Right atrium auricular region (tissue), 2 donors: ENCODE data around the gene LIMCH1. TPM values are rescaled to one million over a fixed set of nuclear protein-coding genes. Genes with fewer than 3 reads are reported as not detected.

Experiments
- DNase-seq: peaks from one replicate; pipeline ENCODE4 v3.0.0-alpha.2; 2019; ENCODE audit warnings: low spot score
- H3K27ac ChIP-seq, 2 donors: fragments of 200-600 bp; sonication (generic); 1 replicate in 1 of 2; 2 replicates in 1 of 2; pipeline ENCODE4 v1.5.1; 2016 to 2019
- H3K27me3 ChIP-seq, 2 donors: fragments of 200-600 bp; sonication (generic); one replicate each; pipeline versions ENCODE4 v1.5.1 to v1.6.0; 2017 to 2019
- H3K36me3 ChIP-seq: fragments of 200-600 bp; sonication (generic); one replicate; pipeline ENCODE4 v1.5.1; 2016
- H3K4me1 ChIP-seq, 2 donors: fragments of 200-600 bp; sonication (generic); one replicate each; pipeline versions ENCODE4 v1.5.1 to v1.6.0; 2017 to 2019
- H3K4me3 ChIP-seq, 2 donors: fragments of 200-600 bp; sonication (generic); 1 replicate in 1 of 2; 2 replicates in 1 of 2; pipeline ENCODE4 v1.5.1; 2017 to 2019; ENCODE audit warnings: mild to moderate bottlenecking in 1 of 2, moderate library complexity in 1 of 2
- H3K9me3 ChIP-seq, 2 donors: fragments of 200-600 bp; sonication (generic); one replicate each; pipeline ENCODE4 v1.5.1; 2019
- total RNA-seq, 2 donors: library from RNA; depleted of rRNA; stranded (reverse); fragments of >200 nt; gene quantifications; one replicate each; pipeline ENCODE4 v1.1.0, GENCODE V29; 2016
- TF ChIP-seq, protein P1 (sequence below), 2 donors: fragments of 200-600 bp; sonication (generic); IDR thresholded peaks; one replicate each; pipeline ENCODE4 v1.5.1; 2019; ENCODE audit warnings: antibody characterized with exemption in 2 of 2

LIMCH1 gene
- total RNA-seq, 2 donors from 2014 or later, result 76.1 to 101 TPM

DNA sequence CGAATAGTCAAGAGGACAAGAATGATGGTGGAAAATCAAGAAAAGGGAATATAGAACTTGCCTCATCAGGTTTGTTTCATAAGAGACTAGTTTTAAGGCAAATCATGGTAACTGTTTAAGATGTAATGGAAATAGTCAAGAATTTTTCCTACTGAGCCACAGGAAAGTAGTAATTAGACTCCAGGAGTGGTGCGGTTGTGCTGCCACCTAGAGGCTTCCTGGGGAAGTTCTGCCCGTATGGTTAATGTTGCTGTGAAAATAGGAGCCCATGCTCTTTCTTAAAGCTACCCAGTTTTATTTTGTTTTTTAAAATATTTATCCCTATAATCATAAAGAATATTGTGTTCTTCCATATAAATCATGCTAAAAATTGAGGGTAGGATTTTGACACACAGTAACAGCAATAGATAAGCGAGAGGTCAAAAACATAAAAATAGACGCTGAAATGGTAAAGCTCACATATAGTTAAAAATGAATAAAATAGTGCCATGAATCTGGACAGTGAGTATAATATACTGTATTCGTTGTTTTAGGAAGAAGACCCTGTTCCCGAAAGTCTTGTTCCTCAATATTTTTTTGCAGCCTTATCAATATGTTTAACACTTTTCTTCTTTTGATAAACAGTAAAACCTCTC lies 123.6 kb downstream of the LIMCH1 start:
- TF ChIP-seq, protein P1, sequence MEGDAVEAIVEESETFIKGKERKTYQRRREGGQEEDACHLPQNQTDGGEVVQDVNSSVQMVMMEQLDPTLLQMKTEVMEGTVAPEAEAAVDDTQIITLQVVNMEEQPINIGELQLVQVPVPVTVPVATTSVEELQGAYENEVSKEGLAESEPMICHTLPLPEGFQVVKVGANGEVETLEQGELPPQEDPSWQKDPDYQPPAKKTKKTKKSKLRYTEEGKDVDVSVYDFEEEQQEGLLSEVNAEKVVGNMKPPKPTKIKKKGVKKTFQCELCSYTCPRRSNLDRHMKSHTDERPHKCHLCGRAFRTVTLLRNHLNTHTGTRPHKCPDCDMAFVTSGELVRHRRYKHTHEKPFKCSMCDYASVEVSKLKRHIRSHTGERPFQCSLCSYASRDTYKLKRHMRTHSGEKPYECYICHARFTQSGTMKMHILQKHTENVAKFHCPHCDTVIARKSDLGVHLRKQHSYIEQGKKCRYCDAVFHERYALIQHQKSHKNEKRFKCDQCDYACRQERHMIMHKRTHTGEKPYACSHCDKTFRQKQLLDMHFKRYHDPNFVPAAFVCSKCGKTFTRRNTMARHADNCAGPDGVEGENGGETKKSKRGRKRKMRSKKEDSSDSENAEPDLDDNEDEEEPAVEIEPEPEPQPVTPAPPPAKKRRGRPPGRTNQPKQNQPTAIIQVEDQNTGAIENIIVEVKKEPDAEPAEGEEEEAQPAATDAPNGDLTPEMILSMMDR (IDR thresholded peaks at IDR 0.05), result peak; percentile 90 to 96
- Histone ChIP-seq H3K4me3 (no peak overlapping the region), H3K27me3 (no peaks in the 10 kb centered on the region), H3K9me3 (no peaks in the 10 kb centered on the region), H3K36me3 (peaks cover 23% of the 10 kb centered on the region), H3K27ac (no peak overlapping the region), H3K4me1 (peaks cover 0 to 6% of the 10 kb centered on the region in 2 donors)
- DNase-seq, result peak; percentile 71

DNA sequence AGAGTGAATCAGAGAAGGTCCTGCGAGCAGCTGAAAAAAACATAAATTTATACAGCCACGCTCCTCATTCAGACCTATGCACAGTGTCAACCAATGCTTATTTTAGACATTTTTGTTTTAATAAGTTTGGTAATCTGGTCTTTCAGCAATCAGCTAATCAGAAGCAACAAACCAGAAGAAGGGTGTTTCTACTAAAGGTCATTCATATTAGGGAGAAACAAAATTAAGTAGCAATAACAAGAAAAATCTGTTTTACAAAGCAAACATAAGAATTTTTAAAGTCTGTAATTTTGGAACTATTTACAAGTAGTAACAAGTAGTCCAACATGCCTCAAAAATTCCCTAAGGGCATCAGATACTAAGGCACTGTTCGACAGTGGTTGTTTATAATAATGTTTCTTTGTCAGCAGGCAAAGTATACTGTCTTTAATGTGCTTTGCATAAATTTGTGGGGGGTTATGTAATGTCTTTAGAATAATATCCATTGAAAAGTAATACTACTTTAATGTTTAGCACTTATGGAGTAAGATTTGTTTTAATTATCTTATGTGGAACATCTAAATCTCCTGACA lies 127.8 kb downstream of the LIMCH1 start:
- DNase-seq, result no peak
- Histone ChIP-seq H3K4me1 (no peaks in the 10 kb centered on the region), H3K27ac (no peak overlapping the region), H3K36me3 (peaks cover 48% of the 10 kb centered on the region), H3K4me3 (no peak overlapping the region), H3K9me3 (no peaks in the 10 kb centered on the region), H3K27me3 (no peaks in the 10 kb centered on the region)
- TF ChIP-seq, protein P1 (IDR thresholded peaks at IDR 0.05), result no peak

DNA sequence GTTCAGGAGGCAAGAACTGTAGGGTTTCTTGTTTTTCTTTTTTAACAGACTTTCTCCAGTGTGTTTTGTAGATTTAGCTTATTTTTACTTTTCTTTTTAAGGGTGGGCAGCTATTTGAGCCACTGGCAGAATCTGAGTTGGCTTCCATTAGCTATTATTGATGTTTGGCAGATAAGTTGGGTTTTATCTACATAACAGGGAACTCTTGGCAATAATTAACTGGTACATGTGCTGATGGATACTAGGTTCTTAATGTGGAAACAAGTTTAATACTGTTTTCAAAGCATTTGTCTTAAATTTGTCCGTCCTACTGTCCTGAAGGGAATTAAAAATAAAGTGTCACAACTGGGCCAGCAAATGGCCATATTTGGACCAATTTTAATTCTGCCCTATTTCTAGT lies 130.1 kb downstream of the LIMCH1 start:
- no peak for DNase-seq
- Histone ChIP-seq H3K9me3 (no peaks in the 10 kb centered on the region), H3K4me3 (no peak overlapping the region), H3K4me1 (no peaks in the 10 kb centered on the region), H3K27me3 (no peaks in the 10 kb centered on the region), H3K36me3 (peaks cover 59% of the 10 kb centered on the region), H3K27ac (no peak overlapping the region)
- TF ChIP-seq, protein P1 (IDR thresholded peaks at IDR 0.05), result no peak

DNA sequence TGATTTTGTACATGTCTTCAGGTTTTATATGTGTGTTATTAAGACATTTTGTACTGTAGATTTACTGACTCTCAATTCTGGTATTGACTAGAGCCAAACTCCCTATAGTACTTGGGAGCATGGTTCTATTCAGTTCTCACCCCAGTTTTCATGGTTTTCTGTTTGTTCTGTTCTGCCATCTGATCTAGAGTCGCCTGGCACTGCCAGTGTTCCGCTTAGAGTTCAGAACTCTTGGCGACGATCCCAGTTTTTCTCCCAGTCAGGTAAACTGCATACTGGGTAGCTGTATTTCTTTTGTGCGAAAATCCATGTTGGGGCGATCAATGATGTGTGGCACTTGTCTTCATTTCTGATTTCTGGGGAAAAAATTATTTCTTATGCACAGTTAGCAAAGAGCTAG lies 132.6 kb downstream of the LIMCH1 start:
- H3K4me1 ChIP-seq, result no peaks in the 10 kb centered on the region
- TF ChIP-seq, protein P1 (IDR thresholded peaks at IDR 0.05), result no peak
- peaks cover 52% of the 10 kb centered on the region for H3K36me3 ChIP-seq
- H3K4me3 ChIP-seq, result no peak overlapping the region
- H3K27me3 ChIP-seq, result no peaks in the 10 kb centered on the region
- no peaks in the 10 kb centered on the region for H3K9me3 ChIP-seq
- H3K27ac ChIP-seq, result no peak overlapping the region
- no peak for DNase-seq

DNA sequence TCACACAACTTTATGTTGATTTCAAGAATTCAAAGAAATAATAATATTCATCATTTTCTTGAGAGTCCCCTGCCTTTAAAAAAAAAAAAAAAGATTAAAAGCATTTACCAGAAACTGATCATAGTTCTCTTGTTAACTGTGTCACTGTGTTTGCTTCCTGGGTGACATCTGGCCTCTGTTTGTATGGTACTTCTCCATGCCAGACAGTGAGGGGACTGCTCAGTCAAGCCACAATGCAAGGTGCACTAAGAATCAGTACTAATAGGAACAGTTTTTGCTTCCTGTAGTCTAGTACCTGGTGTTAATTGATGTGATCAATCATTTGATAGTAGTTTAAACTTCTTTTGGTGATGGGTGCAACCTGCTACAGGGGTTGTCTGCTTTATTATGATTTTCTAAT lies 133.0 kb downstream of the LIMCH1 start:
- Histone ChIP-seq H3K27ac (no peak overlapping the region), H3K9me3 (no peaks in the 10 kb centered on the region), H3K4me3 (no peak overlapping the region), H3K27me3 (no peaks in the 10 kb centered on the region), H3K36me3 (peaks cover 53% of the 10 kb centered on the region), H3K4me1 (no peaks in the 10 kb centered on the region)
- DNase-seq, result no peak
- TF ChIP-seq, protein P1 (IDR thresholded peaks at IDR 0.05), result no peak
